ENCODE data around the gene LRIT1.

LRIT1 gene

GRCh38 chr10:84248794-84249193 lies 7.4 kb upstream of the LRIT1 start:
- H3K4me2 ChIP-seq (ENCODE audit: low read length) = no peak overlapping the region
- H3K4me1 ChIP-seq (ENCODE audit: insufficient read depth, low read length, severe bottlenecking) = no peaks in the 10 kb centered on the region
- H3K79me2 ChIP-seq (ENCODE audit: insufficient read depth, low read length) = no peaks in the 10 kb centered on the region
- no peak overlapping the region for H3K27ac ChIP-seq (ENCODE audit: low read depth, low read length, poor library complexity, severe bottlenecking)
- no peak overlapping the region for H3K4me3 ChIP-seq (ENCODE audit: low read depth, low read length, poor library complexity, severe bottlenecking)
- H2AFZ ChIP-seq (ENCODE audit: low read length) = no peak overlapping the region
- no peaks in the 10 kb centered on the region for H4K20me1 ChIP-seq (ENCODE audit: insufficient read depth, low read length)
- no peaks in the 10 kb centered on the region for H3K36me3 ChIP-seq (ENCODE audit: insufficient read depth, low read length)
- TF ChIP-seq EZH2 (IDR thresholded peaks at IDR 0.05; ENCODE audit: borderline replicate concordance, low read length) (no peak), CTCF (IDR thresholded peaks at IDR 0.05; ENCODE audit: low read length) (no peak)
- H3K27me3 ChIP-seq (ENCODE audit: insufficient read depth, low read length) = no peaks in the 10 kb centered on the region
- H3F3A ChIP-seq (ENCODE audit: insufficient read depth, low read length) = no peaks in the 10 kb centered on the region
- H3K9me2 ChIP-seq (ENCODE audit: low read depth, low read length) = no peaks in the 10 kb centered on the region
- H3K9me3 ChIP-seq (ENCODE audit: low read length) = no peaks in the 10 kb centered on the region
- H3K9ac ChIP-seq (ENCODE audit: low read length) = no peak overlapping the region

- H4K20me1 ChIP-seq (ENCODE audit: insufficient read depth, low read length) = no peaks in the 10 kb centered on the region
- H3K36me3 ChIP-seq (ENCODE audit: insufficient read depth, low read length) = no peaks in the 10 kb centered on the region
- no peaks in the 10 kb centered on the region for H3F3A ChIP-seq (ENCODE audit: insufficient read depth, low read length)
- no peaks in the 10 kb centered on the region for H3K9me3 ChIP-seq (ENCODE audit: low read length)
- H3K27me3 ChIP-seq (ENCODE audit: insufficient read depth, low read length) = no peaks in the 10 kb centered on the region
- no peak overlapping the region for H2AFZ ChIP-seq (ENCODE audit: low read length)
- TF ChIP-seq EZH2 (IDR thresholded peaks at IDR 0.05; ENCODE audit: borderline replicate concordance, low read length) = no peak
- TF ChIP-seq CTCF (IDR thresholded peaks at IDR 0.05; ENCODE audit: low read length) = no peak
- no peaks in the 10 kb centered on the region for H3K4me1 ChIP-seq (ENCODE audit: insufficient read depth, low read length, severe bottlenecking)
- H3K9ac ChIP-seq (ENCODE audit: low read length) = no peak overlapping the region
- no peak overlapping the region for H3K4me3 ChIP-seq (ENCODE audit: low read depth, low read length, poor library complexity, severe bottlenecking)
- H3K4me2 ChIP-seq (ENCODE audit: low read length) = no peak overlapping the region
- no peak overlapping the region for H3K27ac ChIP-seq (ENCODE audit: low read depth, low read length, poor library complexity, severe bottlenecking)
- H3K9me2 ChIP-seq (ENCODE audit: low read depth, low read length) = no peaks in the 10 kb centered on the region
- no peaks in the 10 kb centered on the region for H3K79me2 ChIP-seq (ENCODE audit: insufficient read depth, low read length)
These were observed 6.2 kb upstream of the LRIT1 start for GRCh38 chr10:84247496-84247895.

- Histone ChIP-seq H3K27ac (ENCODE audit: low read depth, low read length, poor library complexity, severe bottlenecking) (no peak within 1 kb of the TSS), H3K4me2 (ENCODE audit: low read length) (no peak within 1 kb of the TSS)
These were observed 3.4 kb upstream of the LRIT1 start, which contains the start of gene RGR for GRCh38 chr10:84244651-84245270. TSS of gene RGR (plus strand) at chr10:84245053. CDS start at chr10:84245091, 38 bp downstream.

More at GRCh38 chr10:84244651-84245270, 3.4 kb upstream of the LRIT1 start, which contains the start of gene RGR:
- Histone ChIP-seq H3K9ac (ENCODE audit: low read length) (no peak within 1 kb of the TSS), H2AFZ (ENCODE audit: low read length) (no peak within 1 kb of the TSS), H3K79me2 (ENCODE audit: insufficient read depth, low read length) (no peaks in the 10 kb centered on the region), H3K36me3 (ENCODE audit: insufficient read depth, low read length) (no peaks in the 10 kb centered on the region), H3K9me2 (ENCODE audit: low read depth, low read length) (no peaks in the 10 kb centered on the region), H4K20me1 (ENCODE audit: insufficient read depth, low read length) (no peaks in the 10 kb centered on the region), H3K4me1 (ENCODE audit: insufficient read depth, low read length, severe bottlenecking) (no peaks in the 10 kb centered on the region), H3K27me3 (ENCODE audit: insufficient read depth, low read length) (no peaks in the 10 kb centered on the region), H3K9me3 (ENCODE audit: low read length) (no peaks in the 10 kb centered on the region), H3F3A (ENCODE audit: insufficient read depth, low read length) (no peaks in the 10 kb centered on the region), H3K4me3 (ENCODE audit: low read depth, low read length, poor library complexity, severe bottlenecking) (no peak within 1 kb of the TSS)
- TF ChIP-seq CTCF (IDR thresholded peaks at IDR 0.05; ENCODE audit: low read length) = no peak
